HTR-8/SVneo (cell line): Measurements from ENCODE around the gene MERTK.
"Not testable (repeated sequence)": the region's sequence is repeated elsewhere in the genome, so short reads cannot be mapped to it uniquely, and the experiment has no call there.

ENCODE experiments used
- DNase-seq: peaks from one replicate; pipeline ENCODE4 v3.0.0; 2011; ENCODE audit warnings: low spot score, mixed read lengths; ENCODE audit not compliant: insufficient read length
- FAIRE-seq: peaks from 2 replicates; lab custom pipeline; 2011; peaks lifted over from hg19 to GRCh38; lab: Jason Lieb, UNC

MERTK gene

DNA sequence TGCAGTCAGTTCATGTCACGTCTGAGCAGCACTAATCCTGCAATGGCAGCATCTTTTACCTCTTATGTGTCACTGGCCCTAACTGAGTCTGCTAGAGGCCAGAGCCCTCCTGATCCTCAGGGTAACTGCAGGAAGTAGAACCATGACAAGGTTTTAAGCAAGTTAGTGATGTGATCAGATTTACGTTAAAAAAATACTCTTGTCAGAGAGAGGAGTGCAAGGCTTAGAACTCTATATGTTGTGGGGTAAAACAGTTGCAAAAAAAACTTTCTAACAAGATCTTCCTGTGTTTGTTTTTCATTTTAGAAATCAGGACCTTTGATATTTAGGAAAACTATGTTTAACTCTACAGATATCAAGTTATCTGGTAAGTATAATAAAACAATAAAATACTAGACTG is 161.3 kb downstream of the MERTK start:
- FAIRE-seq (no peak), DNase-seq (no peak)

DNA sequence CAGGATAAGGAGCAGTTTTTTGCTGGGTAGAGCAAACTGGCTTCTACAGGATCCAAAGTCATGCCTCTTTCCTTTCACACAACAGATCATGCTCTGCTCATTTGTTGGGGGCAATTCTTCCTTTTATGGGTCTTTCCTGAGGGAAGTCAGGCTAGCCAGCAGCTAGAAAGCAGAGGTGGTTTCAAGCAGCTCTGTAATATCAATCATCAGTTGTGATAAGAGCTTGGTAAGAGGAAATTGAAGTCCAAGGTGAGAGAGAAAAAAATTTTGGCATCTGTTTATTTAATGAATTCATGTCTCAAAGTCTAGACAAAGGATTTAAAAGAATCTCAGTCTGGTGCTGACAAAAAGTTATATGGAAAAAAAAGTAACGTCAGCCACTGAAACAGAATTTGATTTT is 162.9 kb downstream of the MERTK start:
- DNase-seq (no peak), FAIRE-seq (no peak)

DNA sequence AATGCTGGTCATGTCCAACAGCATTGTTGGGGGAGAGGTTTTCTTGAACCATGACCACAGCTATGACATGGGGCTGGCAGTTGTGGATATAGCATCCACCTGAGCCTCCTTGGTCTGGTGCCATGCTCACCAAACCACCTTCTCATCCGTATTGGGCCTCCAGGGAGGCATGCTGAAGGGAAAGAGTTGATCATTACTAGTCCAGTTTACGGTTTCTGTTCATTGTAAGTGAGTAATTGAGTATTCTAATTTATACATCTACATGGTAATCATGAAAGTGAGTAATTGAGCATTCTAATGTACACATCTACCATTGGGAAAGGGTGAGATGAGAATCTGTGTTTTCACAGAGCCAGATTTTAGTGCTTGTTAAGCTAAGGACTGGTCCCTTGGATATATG is 163.4 kb downstream of the MERTK start:
- FAIRE-seq (no peak), DNase-seq (no peak)

DNA sequence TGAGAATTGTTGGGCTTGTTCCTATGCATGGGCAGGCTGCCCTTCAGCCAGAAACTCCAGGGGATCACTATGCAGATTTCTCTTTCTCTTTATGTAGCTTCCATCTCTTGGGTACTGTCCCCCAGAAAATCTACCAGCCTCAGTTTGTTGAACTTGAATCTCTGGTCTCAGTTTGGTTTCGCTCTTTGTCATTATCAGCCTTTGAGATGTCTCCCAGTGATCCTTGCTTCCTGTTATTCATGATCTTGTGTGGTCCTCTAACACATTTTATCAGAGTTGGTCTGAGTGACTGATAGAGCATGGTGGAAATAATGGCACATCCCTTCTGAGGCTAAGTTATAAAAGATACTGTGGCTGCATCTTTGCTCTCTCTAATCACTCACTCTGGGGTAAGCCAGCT is 164.5 kb downstream of the MERTK start:
- FAIRE-seq (no peak), DNase-seq (no peak)

DNA sequence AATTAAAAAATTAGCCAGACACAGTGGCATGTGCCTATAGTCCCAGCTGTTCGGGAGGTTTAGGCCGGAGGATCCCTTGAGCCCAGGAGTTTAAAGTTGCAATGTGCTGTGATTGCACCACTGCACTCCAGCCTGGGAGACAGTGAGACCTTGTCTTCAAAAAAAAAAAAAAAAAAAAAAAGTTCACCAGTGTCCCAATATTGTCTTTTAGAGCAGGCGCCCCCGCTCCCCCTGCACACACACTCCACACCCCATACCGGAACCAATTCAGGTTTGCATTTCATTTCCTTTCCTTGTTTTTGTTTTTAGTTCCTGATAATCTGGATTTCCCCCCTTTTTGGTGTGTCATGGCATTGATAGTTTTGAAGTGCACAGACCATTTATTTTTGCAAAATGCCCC is 167.1 kb downstream of the MERTK start:
- no peak for FAIRE-seq
- no peak for DNase-seq

DNA sequence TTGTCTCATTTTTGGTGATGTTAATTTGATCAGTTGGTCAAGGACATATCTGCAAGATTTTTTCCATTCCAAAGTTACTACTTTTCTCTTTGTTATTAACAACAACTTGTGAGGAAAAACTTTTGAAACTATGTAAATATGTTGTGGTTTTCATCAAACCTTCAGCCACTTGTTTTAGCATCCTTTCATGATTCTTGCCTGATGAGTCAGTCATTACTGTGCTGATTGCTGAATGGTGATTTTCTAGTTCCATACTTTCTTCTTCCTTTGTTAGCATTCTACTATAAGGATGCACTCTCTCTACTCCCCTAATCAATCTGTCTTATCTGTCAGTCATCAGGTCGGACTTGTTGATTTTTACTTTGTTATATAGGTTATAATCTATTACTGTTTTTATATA is 167.6 kb downstream of the MERTK start:
- peak; percentile 21 for DNase-seq
- peak; percentile 31 for FAIRE-seq

DNA sequence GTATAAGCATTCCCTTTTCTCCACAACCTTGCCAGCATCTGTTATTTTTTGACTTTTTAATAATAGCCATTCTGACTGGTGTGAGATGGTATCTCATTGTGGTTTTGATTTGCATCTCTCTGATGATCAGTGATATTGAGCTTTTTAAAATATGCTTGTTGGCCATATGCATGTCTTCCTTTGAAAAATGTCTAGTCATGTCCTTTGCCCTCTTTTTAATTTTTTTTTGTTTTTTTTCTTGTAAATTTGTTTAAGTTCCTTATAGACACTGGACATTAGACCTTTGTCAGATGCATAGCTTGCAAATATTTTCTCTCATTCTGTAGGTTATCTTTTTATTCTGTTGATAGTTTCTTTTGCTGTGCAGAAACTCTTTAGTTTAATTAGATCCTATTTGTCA is 171.4 kb downstream of the MERTK start:
- FAIRE-seq: not testable (repeated sequence)

DNA sequence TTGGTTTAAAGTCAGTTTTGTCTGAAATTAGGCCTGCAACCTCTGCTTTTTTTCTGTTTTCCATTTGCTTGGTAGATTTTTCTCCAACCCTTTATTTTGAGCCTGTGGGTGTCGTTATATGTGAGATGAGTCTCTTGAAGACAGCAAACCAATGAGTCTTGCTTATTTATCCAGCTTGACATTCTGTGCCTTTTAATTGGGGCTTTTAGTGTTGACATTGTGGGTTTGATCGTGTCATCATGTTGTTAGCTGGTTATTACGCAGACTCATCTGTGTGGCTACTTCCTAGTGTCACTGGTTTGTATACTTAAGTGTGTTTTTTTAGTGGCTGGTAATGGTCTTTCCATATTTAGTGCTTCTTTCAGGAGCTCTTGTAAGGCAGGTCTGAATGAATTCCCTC is 175.5 kb downstream of the MERTK start:
- FAIRE-seq (no peak), DNase-seq (no peak)

More for the DNA sequence above, 171.4 kb downstream of the MERTK start:
- DNase-seq: not testable (repeated sequence)

DNA sequence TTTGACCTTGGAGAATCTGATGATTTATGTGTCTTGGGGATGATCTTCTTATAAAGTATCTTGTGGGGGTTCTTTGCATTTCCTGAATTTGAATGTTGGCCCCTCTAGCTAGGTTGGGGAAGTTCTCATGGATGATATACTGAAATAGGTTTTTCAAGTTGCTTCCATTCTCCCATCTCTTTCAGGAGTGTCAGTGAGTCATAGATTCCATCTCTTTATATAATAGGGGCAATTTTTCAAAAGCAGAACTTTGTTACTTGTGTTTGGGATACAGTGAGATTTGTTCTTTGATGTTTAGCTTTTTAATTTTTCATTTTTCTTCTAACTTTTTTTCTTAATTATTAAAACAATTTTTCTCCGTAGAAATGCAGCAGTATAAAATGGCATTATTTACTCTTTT is 176.1 kb downstream of the MERTK start:
- DNase-seq (no peak), FAIRE-seq (no peak)

DNA sequence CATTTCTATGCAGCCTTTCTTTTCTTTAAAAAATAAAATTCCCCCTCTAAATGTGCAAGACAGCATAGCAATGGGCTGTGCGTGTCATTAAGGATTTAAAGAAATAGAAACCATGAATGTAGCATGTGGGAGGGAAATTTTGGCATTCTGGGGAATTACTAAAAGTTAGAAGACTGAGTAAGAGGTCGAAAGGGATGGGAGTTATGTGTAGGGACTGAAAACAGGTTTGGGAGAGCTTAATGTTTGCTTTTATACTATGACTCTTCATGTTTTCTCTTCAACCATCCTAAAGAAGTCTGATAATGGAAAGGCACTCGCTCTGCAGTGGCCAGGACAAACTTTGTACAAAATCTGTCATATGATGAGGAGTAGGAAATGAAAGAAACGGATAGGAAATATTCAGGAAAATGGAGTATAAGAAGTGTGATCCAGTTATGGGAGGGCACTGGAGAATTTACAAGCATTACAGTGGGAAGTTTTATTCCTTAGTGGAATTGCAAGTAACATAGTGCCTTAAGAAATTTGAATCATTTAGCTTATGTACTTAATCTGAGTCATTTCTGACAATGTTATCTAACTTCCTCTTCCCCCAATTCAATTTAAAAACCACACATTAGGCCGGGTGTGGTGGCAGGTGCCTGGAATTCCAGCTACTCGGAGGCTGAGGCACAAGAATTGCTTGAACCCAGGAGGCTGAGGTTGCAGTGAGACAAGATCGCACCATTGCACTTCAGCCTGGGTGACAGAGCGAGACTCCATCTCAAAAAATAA is 177.3 kb downstream of the MERTK start:
- FAIRE-seq: no peak
- DNase-seq: no peak

DNA sequence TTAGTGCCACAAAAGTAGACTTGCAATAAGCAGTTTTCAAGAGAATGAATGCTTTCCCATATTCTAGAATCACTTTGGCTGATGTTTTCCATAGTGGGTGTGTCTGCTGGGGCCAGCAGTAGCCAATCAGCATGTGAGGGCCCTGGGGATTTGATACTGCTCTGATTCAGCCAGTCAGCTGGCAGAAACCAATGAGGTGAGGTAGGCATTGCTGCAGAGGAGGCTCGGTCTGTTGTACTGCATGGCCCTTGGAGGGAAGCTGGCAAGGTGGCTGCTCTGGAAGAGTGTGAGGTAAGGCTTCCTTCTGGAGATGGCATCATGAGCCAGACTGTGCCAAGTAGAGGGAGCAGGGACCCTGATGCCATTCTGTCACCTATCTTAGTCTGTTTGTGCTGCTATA is 179.4 kb downstream of the MERTK start:
- FAIRE-seq (no peak), DNase-seq (no peak)
